ENCODE results near the gene LPCAT1. TPM values are rescaled to one million over a fixed set of nuclear protein-coding genes. Genes with fewer than 3 reads are reported as not detected.
"Not testable (repeated sequence)": the region's sequence is repeated elsewhere in the genome, so short reads cannot be mapped to it uniquely, and the experiment has no call there.

LPCAT1 gene
- total RNA-seq, 1 experiment from 2014 or later, result 17.1 TPM

GRCh38 chr5:1540831-1541701 is 17.3 kb upstream of the LPCAT1 start:
- POLR2A ChIA-PET, result no interaction called here
- BruUV-seq (replicated peaks), result no TSS peak
- TF ChIP-seq, protein P1, sequence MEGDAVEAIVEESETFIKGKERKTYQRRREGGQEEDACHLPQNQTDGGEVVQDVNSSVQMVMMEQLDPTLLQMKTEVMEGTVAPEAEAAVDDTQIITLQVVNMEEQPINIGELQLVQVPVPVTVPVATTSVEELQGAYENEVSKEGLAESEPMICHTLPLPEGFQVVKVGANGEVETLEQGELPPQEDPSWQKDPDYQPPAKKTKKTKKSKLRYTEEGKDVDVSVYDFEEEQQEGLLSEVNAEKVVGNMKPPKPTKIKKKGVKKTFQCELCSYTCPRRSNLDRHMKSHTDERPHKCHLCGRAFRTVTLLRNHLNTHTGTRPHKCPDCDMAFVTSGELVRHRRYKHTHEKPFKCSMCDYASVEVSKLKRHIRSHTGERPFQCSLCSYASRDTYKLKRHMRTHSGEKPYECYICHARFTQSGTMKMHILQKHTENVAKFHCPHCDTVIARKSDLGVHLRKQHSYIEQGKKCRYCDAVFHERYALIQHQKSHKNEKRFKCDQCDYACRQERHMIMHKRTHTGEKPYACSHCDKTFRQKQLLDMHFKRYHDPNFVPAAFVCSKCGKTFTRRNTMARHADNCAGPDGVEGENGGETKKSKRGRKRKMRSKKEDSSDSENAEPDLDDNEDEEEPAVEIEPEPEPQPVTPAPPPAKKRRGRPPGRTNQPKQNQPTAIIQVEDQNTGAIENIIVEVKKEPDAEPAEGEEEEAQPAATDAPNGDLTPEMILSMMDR (IDR thresholded peaks at IDR 0.05; ENCODE audit: unreplicated experiment), result no peak

DNA sequence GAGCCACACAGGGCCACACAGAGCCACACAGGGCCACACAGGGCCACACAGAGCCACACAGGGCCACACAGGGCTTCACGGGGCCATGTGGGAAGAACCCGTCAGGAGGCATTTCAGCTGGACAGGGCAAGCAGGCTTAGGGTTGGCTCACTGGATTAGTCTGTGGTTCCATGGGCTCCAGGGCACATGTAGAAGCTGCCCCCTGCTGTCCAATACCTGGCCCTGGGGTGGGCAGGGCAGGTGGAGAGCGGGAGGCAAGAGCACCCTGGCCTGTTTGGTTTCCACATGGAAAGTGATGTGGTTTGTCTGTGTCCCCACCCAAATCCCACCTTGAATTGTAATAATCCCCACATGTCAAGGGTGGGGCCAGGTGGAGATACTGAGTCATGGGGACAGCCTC is 16.4 kb upstream of the LPCAT1 start:
- H3K27me3 Mint-ChIP-seq (ENCODE audit: insufficient read depth, unreplicated experiment), result peaks cover 44% of the 10 kb centered on the region
- ChIA-PET CTCF (no interaction called here), POLR2A (no interaction called here)
- TF ChIP-seq, protein P1 (IDR thresholded peaks at IDR 0.05; ENCODE audit: unreplicated experiment), result no peak
- H3K27ac Mint-ChIP-seq (ENCODE audit: low read depth, unreplicated experiment), result no peak overlapping the region
- no TSS peak for BruUV-seq (replicated peaks)
- no peaks in the 10 kb centered on the region for H3K9me3 Mint-ChIP-seq (ENCODE audit: unreplicated experiment)
- H3K4me1 Mint-ChIP-seq (ENCODE audit: insufficient read depth, unreplicated experiment), result peaks cover 7% of the 10 kb centered on the region
- H3K4me3 Mint-ChIP-seq (ENCODE audit: unreplicated experiment), result no peak overlapping the region
- no peaks in the 10 kb centered on the region for H3K36me3 Mint-ChIP-seq (ENCODE audit: insufficient read depth, unreplicated experiment)
- intact Hi-C loops (cut with micrococcal nuclease), result no loop called here
- DNase-seq (ENCODE audit: unreplicated experiment), result no peak

More at GRCh38 chr5:1540831-1541701, 17.3 kb upstream of the LPCAT1 start:
- H3K36me3 Mint-ChIP-seq (ENCODE audit: insufficient read depth, unreplicated experiment), result no peaks in the 10 kb centered on the region
- intact Hi-C loops (cut with micrococcal nuclease), result no loop called here
- H3K27me3 Mint-ChIP-seq (ENCODE audit: insufficient read depth, unreplicated experiment), result peaks cover 44% of the 10 kb centered on the region
- no peak overlapping the region for H3K27ac Mint-ChIP-seq (ENCODE audit: low read depth, unreplicated experiment)
- no peaks in the 10 kb centered on the region for H3K9me3 Mint-ChIP-seq (ENCODE audit: unreplicated experiment)
- no peak overlapping the region for H3K4me3 Mint-ChIP-seq (ENCODE audit: unreplicated experiment)
- CTCF ChIA-PET, result no interaction called here
- no peak for DNase-seq (ENCODE audit: unreplicated experiment)
- peaks cover 7% of the 10 kb centered on the region for H3K4me1 Mint-ChIP-seq (ENCODE audit: insufficient read depth, unreplicated experiment)

DNA sequence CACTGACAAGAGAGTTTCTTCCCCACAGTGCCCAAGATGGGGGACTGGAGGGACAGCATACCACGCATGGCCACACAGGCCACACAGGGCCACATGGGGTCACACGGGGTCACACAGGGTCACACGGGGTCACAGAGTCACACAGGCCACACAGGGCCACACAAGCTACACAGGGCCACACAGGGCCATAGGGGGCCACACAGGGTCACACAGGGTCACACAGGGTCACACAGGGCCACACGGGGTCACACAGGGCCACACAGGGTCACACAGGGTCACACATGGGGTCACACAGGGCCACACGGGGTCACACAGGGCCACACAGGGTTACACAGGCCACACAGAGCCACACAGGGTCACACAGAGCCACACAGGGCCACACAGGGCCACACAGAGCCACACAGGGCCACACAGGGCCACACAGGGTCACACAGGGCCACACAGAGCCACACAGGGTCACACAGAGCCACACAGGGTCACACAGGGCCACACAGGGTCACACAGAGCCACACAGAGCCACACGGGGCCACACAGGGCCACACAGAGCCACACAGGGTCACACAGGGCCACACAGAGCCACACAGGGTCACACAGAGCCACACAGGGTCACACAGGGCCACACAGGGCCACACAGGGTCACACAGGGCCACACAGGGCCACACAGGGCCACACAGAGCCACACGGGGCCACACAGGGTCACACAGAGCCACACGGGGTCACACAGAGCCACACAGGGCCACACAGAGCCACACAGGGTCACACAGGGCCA is 15.8 kb upstream of the LPCAT1 start:
- BruUV-seq (replicated peaks); H3K36me3 Mint-ChIP-seq (ENCODE audit: insufficient read depth, unreplicated experiment); POLR2A ChIA-PET; H3K27ac Mint-ChIP-seq (ENCODE audit: low read depth, unreplicated experiment); H3K9me3 Mint-ChIP-seq (ENCODE audit: unreplicated experiment); H3K4me1 Mint-ChIP-seq (ENCODE audit: insufficient read depth, unreplicated experiment); CTCF ChIA-PET; DNase-seq (ENCODE audit: unreplicated experiment); intact Hi-C loops (cut with micrococcal nuclease); H3K4me3 Mint-ChIP-seq (ENCODE audit: unreplicated experiment): not testable (repeated sequence)
- H3K27me3 Mint-ChIP-seq (ENCODE audit: insufficient read depth, unreplicated experiment), result peaks cover 44% of the 10 kb centered on the region

DNA sequence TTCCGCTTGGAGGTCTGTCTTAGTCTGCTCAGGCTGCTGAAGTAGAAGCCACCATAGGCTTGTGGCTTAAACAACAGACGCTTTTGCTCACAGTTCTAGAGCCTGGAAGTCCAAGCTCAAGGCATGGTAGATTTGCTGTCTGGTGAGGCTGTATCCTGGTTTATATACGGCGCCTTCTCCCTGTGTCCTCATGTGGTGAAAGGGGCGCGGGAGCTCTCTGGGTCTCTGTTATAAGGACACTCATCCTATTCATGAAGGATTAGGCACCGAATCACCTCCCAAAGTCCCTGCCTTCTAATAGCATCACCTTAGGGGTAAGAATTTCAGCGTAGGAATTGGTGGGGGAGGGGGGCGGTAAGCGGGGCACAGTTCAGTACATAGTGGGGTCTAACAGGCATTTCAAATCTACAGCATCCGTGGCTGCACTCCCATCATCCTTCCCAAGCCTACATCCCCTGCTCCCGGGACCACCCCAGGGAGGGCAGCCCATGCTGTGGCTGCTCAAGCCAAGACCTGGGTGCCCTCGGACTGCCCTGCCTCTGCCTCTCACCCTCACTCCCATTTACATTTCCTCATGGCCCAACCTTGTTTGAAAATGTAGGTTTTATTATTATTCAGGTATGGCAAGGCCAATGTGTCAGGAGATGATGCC is 15.1 kb upstream of the LPCAT1 start:
- POLR2A ChIA-PET, result no interaction called here
- no peak for DNase-seq (ENCODE audit: unreplicated experiment)
- CTCF ChIA-PET, result interaction anchor here (0.6 kb wide), 1 partner anchor 212 kb away, joined by 3 read pairs; no protein-coding TSS in a partner anchor

More for the DNA sequence above, 15.1 kb upstream of the LPCAT1 start:
- Mint-ChIP-seq H3K36me3 (ENCODE audit: insufficient read depth, unreplicated experiment) (no peaks in the 10 kb centered on the region), H3K27me3 (ENCODE audit: insufficient read depth, unreplicated experiment) (peaks cover 51% of the 10 kb centered on the region), H3K4me3 (ENCODE audit: unreplicated experiment) (no peak overlapping the region), H3K27ac (ENCODE audit: low read depth, unreplicated experiment) (no peak overlapping the region), H3K9me3 (ENCODE audit: unreplicated experiment) (no peaks in the 10 kb centered on the region), H3K4me1 (ENCODE audit: insufficient read depth, unreplicated experiment) (peaks cover 7% of the 10 kb centered on the region)
- BruUV-seq (replicated peaks), result no TSS peak
- TF ChIP-seq, protein P1 (IDR thresholded peaks at IDR 0.05; ENCODE audit: unreplicated experiment), result no peak
- intact Hi-C loops (cut with micrococcal nuclease), result no loop called here

Data from MCF 10A (cell line).